H9 (cell line): ENCODE results near the gene S1PR3. TPM values are rescaled to one million over a fixed set of nuclear protein-coding genes. Genes with fewer than 3 reads are reported as not detected.
A peak's percentile ranks its signal among the peaks of the same experiment; 100 is the strongest.

Experiments
- DNase-seq: peaks from one replicate; pipeline ENCODE4 v3.0.0-alpha.2; 2017
- H2AFZ ChIP-seq: one replicate; pipeline ENCODE4 v1.6.1; 2013; ENCODE audit warnings: mild to moderate bottlenecking, low read length, control low read depth, moderate library complexity
- H2AK5ac ChIP-seq: 2 replicates; pipeline ENCODE4 v1.6.1; 2013; ENCODE audit warnings: low read length, control low read depth, mixed read lengths; ENCODE audit not compliant: insufficient read length
- H2BK120ac ChIP-seq: one replicate; pipeline ENCODE4 v1.6.1; 2013; ENCODE audit warnings: low read depth, mild to moderate bottlenecking, low read length, control low read depth, inconsistent platforms; ENCODE audit not compliant: poor library complexity, severe bottlenecking
- H2BK12ac ChIP-seq: 2 replicates; pipeline ENCODE4 v1.6.1; 2013; ENCODE audit warnings: low read length, control low read depth, mixed read lengths, low read depth; ENCODE audit not compliant: insufficient read length
- H2BK15ac ChIP-seq: 2 replicates; pipeline ENCODE4 v1.6.1; 2013; ENCODE audit warnings: low read depth, low read length, control low read depth
- H2BK20ac ChIP-seq: one replicate; pipeline ENCODE4 v1.6.1; 2013; ENCODE audit warnings: low read depth, mild to moderate bottlenecking, low read length, control low read depth, inconsistent platforms; ENCODE audit not compliant: poor library complexity, severe bottlenecking
- H2BK5ac ChIP-seq: 2 replicates; pipeline ENCODE4 v1.6.1; 2013; ENCODE audit warnings: low read length, control low read depth, mixed read lengths; ENCODE audit not compliant: insufficient read length
- H3K14ac ChIP-seq: 2 replicates; pipeline ENCODE4 v1.6.1; 2013; ENCODE audit warnings: low read length, control low read depth; ENCODE audit not compliant: insufficient read depth
- H3K18ac ChIP-seq: 2 replicates; pipeline ENCODE4 v1.6.1; 2013; ENCODE audit warnings: low read depth, mild to moderate bottlenecking, mixed read lengths, low read length, control low read depth; ENCODE audit not compliant: insufficient read length
- H3K23ac ChIP-seq: 2 replicates; pipeline ENCODE4 v1.6.1; 2013; ENCODE audit warnings: low read length, control low read depth, mixed read lengths, low read depth; ENCODE audit not compliant: insufficient read length
- H3K23me2 ChIP-seq: 2 replicates; pipeline ENCODE4 v1.6.1; 2013; ENCODE audit warnings: low read depth, mild to moderate bottlenecking, mixed read lengths, low read length, control low read depth; ENCODE audit not compliant: insufficient read length, poor library complexity, severe bottlenecking
- H3K27ac ChIP-seq: 2 replicates; pipeline ENCODE4 v1.5.1; 2013; ENCODE audit warnings: low read length, control low read depth, mixed read lengths, low read depth; ENCODE audit not compliant: insufficient read length
- H3K27me3 ChIP-seq: 2 replicates; pipeline ENCODE4 v1.6.1; 2013; ENCODE audit warnings: low read length, control low read depth, inconsistent platforms; ENCODE audit not compliant: insufficient read depth
- H3K4ac ChIP-seq: 2 replicates; pipeline ENCODE4 v1.6.1; 2013; ENCODE audit warnings: low read depth, mild to moderate bottlenecking, control low read depth, inconsistent platforms, low read length, moderate library complexity
- H3K4me1 ChIP-seq: 2 replicates; pipeline ENCODE4 v1.6.1; 2013; ENCODE audit warnings: low read length, control low read depth, inconsistent platforms; ENCODE audit not compliant: insufficient read depth
- H3K4me2 ChIP-seq: 2 replicates; pipeline ENCODE4 v1.6.1; 2013; ENCODE audit warnings: low read length, control low read depth, mixed read lengths; ENCODE audit not compliant: insufficient read length, insufficient read depth
- H3K56ac ChIP-seq: 2 replicates; pipeline ENCODE4 v1.6.1; 2013; ENCODE audit warnings: low read depth, mild to moderate bottlenecking, mixed read lengths, low read length, control low read depth; ENCODE audit not compliant: insufficient read length
- H3K79me1 ChIP-seq: 2 replicates; pipeline ENCODE4 v1.6.1; 2013; ENCODE audit warnings: low read depth, mild to moderate bottlenecking, moderate library complexity, low read length, control low read depth, inconsistent platforms; ENCODE audit not compliant: insufficient read depth, poor library complexity, severe bottlenecking
- H3K79me2 ChIP-seq: 2 replicates; pipeline ENCODE4 v1.6.1; 2013; ENCODE audit warnings: low read length, control low read depth, inconsistent platforms; ENCODE audit not compliant: insufficient read depth
- H3K9ac ChIP-seq: 2 replicates; pipeline ENCODE4 v1.6.1; 2013; ENCODE audit warnings: low read length, control low read depth, mixed read lengths; ENCODE audit not compliant: insufficient read length; ENCODE audit errors: extremely low read depth
- H3K9me3 ChIP-seq: one replicate; pipeline ENCODE4 v1.6.1; 2013; ENCODE audit warnings: low read depth, low read length, inconsistent platforms; ENCODE audit not compliant: control insufficient read depth
- H3T11ph ChIP-seq: one replicate; pipeline ENCODE4 v1.6.1; 2013; ENCODE audit warnings: mild to moderate bottlenecking, low read length, control low read depth, inconsistent platforms
- H4K20me1 ChIP-seq: one replicate; pipeline ENCODE4 v1.6.1; 2013; ENCODE audit not compliant: control insufficient read depth, insufficient read length, insufficient read depth
- H4K5ac ChIP-seq: 2 replicates; pipeline ENCODE4 v1.6.1; 2013; ENCODE audit warnings: low read depth, mild to moderate bottlenecking, mixed read lengths, low read length, control low read depth; ENCODE audit not compliant: insufficient read length
- H4K8ac ChIP-seq: replicated peaks from 2 replicates; pipeline ENCODE4 v1.6.1; 2013; ENCODE audit warnings: low read length, control low read depth, mixed read lengths, low read depth; ENCODE audit not compliant: insufficient read length
- H4K91ac ChIP-seq: 2 replicates; pipeline ENCODE4 v1.6.1; 2013; ENCODE audit warnings: low read depth, mild to moderate bottlenecking, moderate library complexity, mixed read lengths, low read length, control low read depth; ENCODE audit not compliant: insufficient read length
- H3K27ac Mint-ChIP-seq, 3 experiments: 2 replicates in 2 of 3; 3 replicates in 1 of 3; pipeline ENCODE4 v1.8.0; 2020 to 2021; ENCODE audit warnings: mixed read lengths in 3 of 3, mild to moderate bottlenecking in 1 of 3, moderate library complexity in 1 of 3
- H3K27me3 Mint-ChIP-seq: 2 replicates; pipeline ENCODE4 v1.8.0; 2021; ENCODE audit warnings: low read depth, mild to moderate bottlenecking, moderate library complexity, mixed read lengths
- H3K36me3 Mint-ChIP-seq, 3 experiments: 2 replicates in 2 of 3; 3 replicates in 1 of 3; pipeline ENCODE4 v1.8.0; 2020 to 2021; ENCODE audit warnings: low read depth in 3 of 3, mixed read lengths in 3 of 3; ENCODE audit not compliant: insufficient read depth in 1 of 3
- H3K4me1 Mint-ChIP-seq, 2 experiments: 2 replicates each; pipeline ENCODE4 v1.8.0; 2020; ENCODE audit warnings: mixed read lengths in 2 of 2
- H3K4me3 Mint-ChIP-seq, 2 experiments: 2 replicates in 1 of 2; 3 replicates in 1 of 2; pipeline ENCODE4 v1.8.0; 2020 to 2021; ENCODE audit warnings: mild to moderate bottlenecking in 2 of 2, mixed read lengths in 2 of 2, moderate library complexity in 1 of 2
- H3K9me3 Mint-ChIP-seq, 2 experiments: 2 replicates in 1 of 2; 3 replicates in 1 of 2; pipeline ENCODE4 v1.8.0; 2020; ENCODE audit warnings: mild to moderate bottlenecking in 2 of 2, mixed read lengths in 2 of 2, moderate library complexity in 1 of 2
- WGBS: extraction: QIAGEN DNeasy Blood & Tissue Kit; methylation state at CpG from one replicate; pipeline ENCODE4 v1.1.7; 2013; ENCODE audit warnings: missing lambda C conversion rate, low lambda C conversion rate, mixed read lengths; ENCODE audit not compliant: insufficient read length; ENCODE audit errors: extremely low coverage; 5-methylcytosine and 5-hydroxymethylcytosine counted together
- total RNA-seq: library from RNA; stranded (reverse); gene quantifications from 2 replicates; pipeline ENCODE4 v1.2.1, GENCODE V29; 2021
- TF ChIP-seq, protein P1 (sequence below): fragments of 200-600 bp; sonication (generic); conservative IDR thresholded peaks from 3 replicates; pipeline ENCODE4 v1.8.0; 2021; ENCODE audit warnings: antibody characterized with exemption, mild to moderate bottlenecking

S1PR3 gene
- total RNA-seq, 1 experiment from 2014 or later: 3.3 TPM

DNA sequence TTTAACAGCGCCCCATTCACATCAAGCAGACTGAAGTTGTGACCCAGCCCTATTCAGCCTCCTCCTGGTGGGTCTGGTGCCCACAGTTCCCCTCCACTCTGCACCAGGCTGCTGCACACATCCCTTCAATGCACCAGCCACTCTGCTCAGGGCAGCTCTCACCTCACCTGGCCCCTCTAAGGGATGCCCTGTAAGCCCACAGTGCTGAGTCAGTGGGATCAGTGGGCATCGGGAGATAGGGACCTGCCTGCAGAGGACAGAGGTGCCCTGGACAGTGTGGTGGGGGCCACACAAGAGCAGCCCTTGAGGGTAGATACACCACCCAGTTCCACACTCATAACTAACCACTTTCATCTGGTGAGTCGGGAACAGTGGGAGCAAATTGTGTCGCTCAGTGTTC is 38.3 kb upstream of the S1PR3 start:
- Histone ChIP-seq H2BK120ac (no peak overlapping the region), H3K79me1 (no peaks in the 10 kb centered on the region), H3K27ac (no peak overlapping the region), H4K20me1 (no peaks in the 10 kb centered on the region), H3K23ac (no peak overlapping the region), H3K4me2 (no peak overlapping the region), H2AK5ac (no peak overlapping the region), H3K9ac (no peak overlapping the region), H2BK20ac (no peak overlapping the region), H3K23me2 (no peaks in the 10 kb centered on the region), H2BK5ac (no peak overlapping the region), H3K79me2 (no peaks in the 10 kb centered on the region), H3K4me1 (no peaks in the 10 kb centered on the region; the same call in 1 of the 2 replicates), H4K91ac (no peak overlapping the region), H3K14ac (no peak overlapping the region; the same call in 1 of the 2 replicates), H3K56ac (no peak overlapping the region), H3K4ac (no peak overlapping the region), H3T11ph (no peak overlapping the region), H4K8ac (no peak overlapping the region), H3K27me3 (no peaks in the 10 kb centered on the region), H3K9me3 (no peaks in the 10 kb centered on the region), H2BK12ac (no peak overlapping the region), H2BK15ac (no peak overlapping the region), H4K5ac (no peak overlapping the region), H3K18ac (no peak overlapping the region), H2AFZ (no peak overlapping the region)
- H3K36me3 Mint-ChIP-seq: no peaks in the 10 kb centered on the region
- no peaks in the 10 kb centered on the region; the same call in none of the 2 replicates for H3K27me3 Mint-ChIP-seq
- peak overlapping the region in 1 of 3 experiments; percentile 65; a peak in 1 of 7 replicates for H3K27ac Mint-ChIP-seq
- TF ChIP-seq, protein P1, sequence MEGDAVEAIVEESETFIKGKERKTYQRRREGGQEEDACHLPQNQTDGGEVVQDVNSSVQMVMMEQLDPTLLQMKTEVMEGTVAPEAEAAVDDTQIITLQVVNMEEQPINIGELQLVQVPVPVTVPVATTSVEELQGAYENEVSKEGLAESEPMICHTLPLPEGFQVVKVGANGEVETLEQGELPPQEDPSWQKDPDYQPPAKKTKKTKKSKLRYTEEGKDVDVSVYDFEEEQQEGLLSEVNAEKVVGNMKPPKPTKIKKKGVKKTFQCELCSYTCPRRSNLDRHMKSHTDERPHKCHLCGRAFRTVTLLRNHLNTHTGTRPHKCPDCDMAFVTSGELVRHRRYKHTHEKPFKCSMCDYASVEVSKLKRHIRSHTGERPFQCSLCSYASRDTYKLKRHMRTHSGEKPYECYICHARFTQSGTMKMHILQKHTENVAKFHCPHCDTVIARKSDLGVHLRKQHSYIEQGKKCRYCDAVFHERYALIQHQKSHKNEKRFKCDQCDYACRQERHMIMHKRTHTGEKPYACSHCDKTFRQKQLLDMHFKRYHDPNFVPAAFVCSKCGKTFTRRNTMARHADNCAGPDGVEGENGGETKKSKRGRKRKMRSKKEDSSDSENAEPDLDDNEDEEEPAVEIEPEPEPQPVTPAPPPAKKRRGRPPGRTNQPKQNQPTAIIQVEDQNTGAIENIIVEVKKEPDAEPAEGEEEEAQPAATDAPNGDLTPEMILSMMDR: no peak
- no CpG with 5 or more reads among the region's 4 CpGs for WGBS
- H3K4me3 Mint-ChIP-seq: no peak overlapping the region
- DNase-seq: no peak
- H3K4me1 Mint-ChIP-seq: peaks cover 16 to 25% of the 10 kb centered on the region in 2 experiments
- no peaks in the 10 kb centered on the region for H3K9me3 Mint-ChIP-seq
